Esophagus squamous epithelium (tissue), 5 donors: Measurements from ENCODE around the gene MADD. TPM values are rescaled to one million over a fixed set of nuclear protein-coding genes. Genes with fewer than 3 reads are reported as not detected.

Source experiments
- DNase-seq: peaks from one replicate; lab custom pipeline; 2025; lab: John Stamatoyannopoulos, UW
- H3K27ac ChIP-seq, 4 donors: fragments of 200-600 bp; sonication (generic); one replicate each; pipeline ENCODE4 v1.5.1; 2016 to 2019; ENCODE audit warnings: mild to moderate bottlenecking in 1 of 4
- H3K27me3 ChIP-seq, 4 donors: fragments of 200-600 bp; sonication (generic); 1 replicate in 3 of 4; 2 replicates in 1 of 4; pipeline versions ENCODE4 v1.5.1 to v1.6.0; 2017 to 2021; ENCODE audit warnings: antibody characterized with exemption in 1 of 4
- H3K36me3 ChIP-seq, 3 donors: fragments of 200-600 bp; sonication (generic); one replicate each; pipeline ENCODE4 v1.5.1; 2016 to 2019
- H3K4me1 ChIP-seq, 3 donors: fragments of 200-600 bp; sonication (generic); one replicate each; pipeline ENCODE4 v1.5.1; 2017 to 2019
- H3K4me3 ChIP-seq, 4 donors: fragments of 200-600 bp; sonication (generic); 1 replicate in 3 of 4; 2 replicates in 1 of 4; pipeline ENCODE4 v1.5.1; 2016 to 2019; ENCODE audit warnings: mild to moderate bottlenecking in 2 of 4, moderate library complexity in 1 of 4
- H3K9me3 ChIP-seq, 3 donors: fragments of 200-600 bp; sonication (generic); one replicate each; pipeline ENCODE4 v1.5.1; 2016 to 2019
- CTCF ChIP-seq, 6 experiments: fragments of 450-650 bp in 4 of 6; fragments of 200-600 bp in 2 of 6; sonication (generic) in 2 of 6; IDR thresholded peaks; one replicate each; pipeline ENCODE4 v1.5.1; 2016 to 2019; ENCODE audit warnings: antibody characterized with exemption in 6 of 6, mild to moderate bottlenecking in 4 of 6, moderate library complexity in 4 of 6
- POLR2A ChIP-seq, 4 donors: fragments of 450-650 bp; IDR thresholded peaks; one replicate each; pipeline ENCODE4 v1.6.1; 2017; ENCODE audit warnings: antibody characterized with exemption in 4 of 4, mild to moderate bottlenecking in 4 of 4, moderate library complexity in 3 of 4
- WGBS, 2 donors: methylation state at CpG; one replicate each; pipeline ENCODE4 v1.1.5; 2018; 5-methylcytosine and 5-hydroxymethylcytosine counted together
- intact Hi-C: fragments of 100-400 bp; cut with DNase I; formaldehyde crosslinking; loops from one replicate; pipeline ENCODE4 v1.15.0; 2022
- total RNA-seq, 4 donors: library from RNA; depleted of rRNA; stranded (reverse); fragments of >200 nt; gene quantifications; one replicate each; pipeline ENCODE4 v1.1.0, GENCODE V29; 2016
- donor health status: DM: yes; HTN: yes; CAD: no.

Gene MADD
- total RNA-seq, 4 donors from 2014 or later, result 12.6 to 34.7 (median 15.4) TPM

DNA sequence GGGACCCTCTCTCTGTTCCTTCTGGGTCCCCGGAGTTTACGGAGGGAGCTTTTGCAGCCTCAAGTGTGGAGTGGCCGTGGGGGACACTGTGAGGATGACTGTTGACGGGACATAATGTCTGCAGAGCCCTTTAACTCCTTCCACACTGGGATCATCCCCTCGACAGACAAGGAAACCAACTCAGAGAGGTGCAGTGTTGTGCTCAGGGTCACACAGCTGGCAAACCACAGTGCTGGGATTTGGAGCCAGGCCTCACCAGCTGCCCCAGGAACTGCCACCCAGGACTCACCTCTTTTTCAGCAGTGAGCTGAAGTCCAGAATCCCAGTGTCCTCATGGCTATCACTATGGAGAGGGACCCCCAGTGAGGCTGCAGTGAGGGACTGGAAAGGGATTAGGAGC lies 77.2 kb downstream of the MADD start:
- no peaks in the 10 kb centered on the region for H3K36me3 ChIP-seq
- peaks cover 0 to 11% (median 0%) of the 10 kb centered on the region in 4 donors for H3K27me3 ChIP-seq
- no peak overlapping the region for H3K27ac ChIP-seq
- no peaks in the 10 kb centered on the region for H3K9me3 ChIP-seq
- no peak overlapping the region for H3K4me3 ChIP-seq
- no peaks in the 10 kb centered on the region for H3K4me1 ChIP-seq
- WGBS, 2 donors, result 74 to 83% methylated on average over 4 to 5 of the region's 5 CpGs
- intact Hi-C loops, result loop anchor here (10.0 kb wide), 1 partner anchor 462 kb away; no protein-coding TSS in a partner anchor
- DNase-seq, result no peak
- no peak for TF ChIP-seq POLR2A (IDR thresholded peaks at IDR 0.05)
- no peak for TF ChIP-seq CTCF (IDR thresholded peaks at IDR 0.05)

DNA sequence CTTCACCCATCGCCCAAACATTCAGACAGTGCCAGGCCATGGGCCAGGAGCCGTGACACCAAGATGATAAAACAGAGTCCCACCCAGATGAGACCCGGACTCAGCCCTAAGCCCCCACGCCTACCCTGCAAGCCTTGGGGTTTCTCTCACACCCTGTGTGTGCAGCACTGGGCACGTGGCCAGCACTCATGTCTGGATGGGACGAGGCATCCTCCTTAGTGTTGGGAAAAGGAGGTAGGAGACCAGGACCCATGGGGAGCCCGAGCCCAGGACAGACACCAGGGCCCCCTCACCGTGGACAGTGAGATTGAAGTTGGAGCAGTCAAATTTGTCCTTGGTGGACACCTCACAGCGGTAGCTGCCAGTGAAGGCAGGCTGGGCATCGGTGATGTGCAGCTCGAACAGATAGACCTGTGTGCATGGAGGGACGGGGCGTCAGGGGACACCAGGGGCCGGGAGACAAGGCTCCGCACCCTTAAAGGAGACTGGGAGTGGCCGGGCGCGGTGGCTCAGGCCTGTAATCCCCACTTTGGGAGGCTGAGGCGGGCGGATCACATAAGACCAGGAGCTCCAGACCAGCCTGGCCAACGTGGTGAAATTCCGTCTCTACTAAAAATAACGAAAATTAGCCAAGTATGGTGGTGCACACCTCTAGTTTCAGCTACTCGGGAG lies 78.3 kb downstream of the MADD start:
- DNase-seq, result no peak

DNA sequence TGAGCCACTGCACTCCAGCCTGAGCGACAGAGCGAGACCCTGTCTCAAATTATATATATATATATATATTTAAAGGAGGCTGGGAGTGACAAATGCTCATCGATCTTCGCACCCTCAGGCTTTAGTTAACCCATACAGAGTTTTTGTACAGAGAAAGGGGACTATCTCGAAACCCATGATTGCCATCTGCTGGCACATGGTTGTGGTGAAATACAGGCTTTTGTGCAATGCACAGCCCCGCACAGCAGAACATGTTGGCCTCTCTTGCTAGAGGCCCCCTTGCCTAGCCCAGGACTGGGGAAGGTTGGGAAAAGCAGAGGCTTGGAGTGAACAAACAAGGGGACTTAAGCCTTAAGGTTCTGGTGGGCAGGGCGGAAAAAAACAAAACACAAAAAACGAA lies 78.9 kb downstream of the MADD start:
- intact Hi-C loops, result loop anchor here (10.0 kb wide), 1 partner anchor 464 kb away; no protein-coding TSS in a partner anchor
- H3K4me1 ChIP-seq, result no peaks in the 10 kb centered on the region
- TF ChIP-seq POLR2A (IDR thresholded peaks at IDR 0.05) (no peak), CTCF (IDR thresholded peaks at IDR 0.05) (peak in 1 of 6 experiments; percentile 14)
- 58 to 60% methylated on average over 4 to 5 of the region's 8 CpGs for WGBS, 2 donors
- H3K9me3 ChIP-seq, result no peaks in the 10 kb centered on the region
- no peak overlapping the region for H3K4me3 ChIP-seq
- DNase-seq, result no peak
- H3K27me3 ChIP-seq, result peaks cover 0 to 7% (median 0%) of the 10 kb centered on the region in 4 donors
- no peaks in the 10 kb centered on the region for H3K36me3 ChIP-seq
- H3K27ac ChIP-seq, result no peak overlapping the region

More for the DNA sequence above, 78.3 kb downstream of the MADD start:
- H3K9me3 ChIP-seq, result no peaks in the 10 kb centered on the region
- WGBS, 2 donors, result 81 to 96% methylated on average over 5 to 12 of the region's 24 CpGs
- no peak overlapping the region for H3K4me3 ChIP-seq
- no peak for TF ChIP-seq POLR2A (IDR thresholded peaks at IDR 0.05)
- no peak for TF ChIP-seq CTCF (IDR thresholded peaks at IDR 0.05)
- intact Hi-C loops, result loop anchor here (10.0 kb wide), 1 partner anchor 463 kb away; no protein-coding TSS in a partner anchor
- peaks cover 0 to 7% (median 0%) of the 10 kb centered on the region in 4 donors for H3K27me3 ChIP-seq
- no peaks in the 10 kb centered on the region for H3K4me1 ChIP-seq
- H3K27ac ChIP-seq, result no peak overlapping the region
- no peaks in the 10 kb centered on the region for H3K36me3 ChIP-seq

GRCh38 chr11:47349521-47350095 lies 79.7 kb downstream of the MADD start:
- WGBS, 2 donors, result 90 to 94% methylated on average over 6 to 9 of the region's 23 CpGs
- no peak for TF ChIP-seq POLR2A (IDR thresholded peaks at IDR 0.05)
- TF ChIP-seq CTCF (IDR thresholded peaks at IDR 0.05), result no peak
- peaks cover under 1 to 2% (median 1%) of the 10 kb centered on the region in 3 donors for H3K4me1 ChIP-seq
- H3K4me3 ChIP-seq, result no peak overlapping the region
- intact Hi-C loops, result loop anchor here (10.0 kb wide), 2 partner anchors 175 to 465 kb away; partner anchors contain the start of gene ARFGAP2
- no peaks in the 10 kb centered on the region for H3K9me3 ChIP-seq
- no peak for DNase-seq
- peaks cover 0 to 7% (median 0%) of the 10 kb centered on the region in 4 donors for H3K27me3 ChIP-seq
- H3K27ac ChIP-seq, result no peak overlapping the region
- H3K36me3 ChIP-seq, result no peaks in the 10 kb centered on the region

DNA sequence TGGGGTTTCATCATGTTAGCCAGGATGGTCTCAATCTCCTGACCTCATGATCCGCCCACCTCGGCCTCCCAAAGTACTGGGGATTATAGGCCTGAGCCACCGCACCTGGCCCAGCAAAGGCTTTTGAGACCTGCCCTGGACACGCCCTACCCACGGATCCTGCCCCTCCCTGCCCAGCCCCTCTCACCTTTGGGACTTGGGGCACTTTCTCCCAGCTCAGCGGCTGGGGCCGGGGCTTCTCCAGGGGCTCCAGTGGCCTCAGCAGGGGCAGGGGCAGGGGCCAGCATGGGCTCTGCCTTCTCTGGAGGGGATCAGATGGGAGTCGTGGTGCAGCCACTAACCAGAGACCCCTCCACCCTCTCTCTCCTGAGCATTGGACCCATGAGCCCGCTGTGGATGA lies 80.4 kb downstream of the MADD start:
- no peaks in the 10 kb centered on the region for H3K36me3 ChIP-seq
- 91% methylated on average over 5 of the region's 9 CpGs; no CpG with 5 or more reads in 1 of the 2 donors for WGBS, 2 donors
- peaks cover 3 to 9% (median 4%) of the 10 kb centered on the region in 3 donors for H3K4me1 ChIP-seq
- no peaks in the 10 kb centered on the region for H3K9me3 ChIP-seq
- no peak overlapping the region for H3K4me3 ChIP-seq
- intact Hi-C loops, result loop anchor here (10.0 kb wide), 1 partner anchor 176 kb away; the partner anchor contains the start of gene ARFGAP2
- H3K27ac ChIP-seq, result no peak overlapping the region
- no peak for TF ChIP-seq POLR2A (IDR thresholded peaks at IDR 0.05)
- H3K27me3 ChIP-seq, result peaks cover 0 to 7% (median 0%) of the 10 kb centered on the region in 4 donors
- no peak for DNase-seq
